Right cardiac atrium (tissue), 5 donors: ENCODE measurements around the gene RAB1A. TPM values are rescaled to one million over a fixed set of nuclear protein-coding genes. Genes with fewer than 3 reads are reported as not detected.
"Not testable (repeated sequence)": the region's sequence is repeated elsewhere in the genome, so short reads cannot be mapped to it uniquely, and the experiment has no call there.

Source experiments
- ATAC-seq, 2 donors: fragments of 200-7000 bp; cut with Tn5 transposase; one replicate each; pipeline versions ENCODE4 v1.8.0 to v1.9.1; 2020; ENCODE audit warnings: moderate library complexity in 2 of 2, mild to moderate bottlenecking in 1 of 2
- DNase-seq, 3 donors: peaks; one replicate each; pipeline ENCODE4 v3.0.0-alpha.2; 2020
- H3K27ac ChIP-seq: one replicate; pipeline ENCODE4 v1.5.1; 2013; ENCODE audit warnings: mild to moderate bottlenecking, low read length, control low read depth, moderate library complexity
- H3K27me3 ChIP-seq: one replicate; pipeline ENCODE4 v1.6.1; 2013; ENCODE audit not compliant: control insufficient read depth, insufficient read depth
- H3K4me1 ChIP-seq: one replicate; pipeline ENCODE4 v1.6.1; 2013; ENCODE audit warnings: low read length; ENCODE audit not compliant: control insufficient read depth, insufficient read depth
- H3K4me3 ChIP-seq: one replicate; pipeline ENCODE4 v1.5.1; 2013; ENCODE audit warnings: low read length, control low read depth
- H3K9me3 ChIP-seq: one replicate; pipeline ENCODE4 v1.6.1; 2013; ENCODE audit warnings: low read length; ENCODE audit not compliant: control insufficient read depth
- WGBS: extraction: QIAGEN DNeasy Blood & Tissue Kit; methylation state at CpG from one replicate; pipeline ENCODE4 v1.1.7; 2013; 5-methylcytosine and 5-hydroxymethylcytosine counted together
- intact Hi-C, 4 donors: fragments of 100-400 bp; cut with DNase I; formaldehyde crosslinking; loops; one replicate each; pipeline versions ENCODE4 v1.11.0 to v1.14.0; 2022 to 2023
- long read RNA-seq, 4 donors: library from polyadenylated mRNA; unstranded; transcript quantifications; one replicate each; pipeline ENCODE4 v2.0.0, GENCODE V29; 2020 to 2021
- polyA plus RNA-seq: library from polyadenylated mRNA; stranded (reverse); fragments of 200-250 nt; gene quantifications from one replicate; pipeline ENCODE4 v1.2.3, GENCODE V29; 2013
- total RNA-seq, 4 donors: library from RNA; stranded (reverse); fragmentation: NEBNext Ultra II Directional; extraction: Animal tissue kit (Norgen Biotek cat#: 25700); gene quantifications; one replicate each; pipeline ENCODE4 v1.2.1, GENCODE V29; 2021
- donor health status: healthy with polysubstance abuse.
- donor health status: DM: no; HTN: yes; CAD: no.
- donor health status: DM: no; HTN: no; CAD: no.
- donor health status: DM: no; HTN: yes; CAD: no; lungs with severe emphysema.
- donor health status: DM: yes; HTN: yes; CAD: no.

The RAB1A gene
- total RNA-seq (100 to 1,000 TPM; 118 to 157 (median 136) TPM), polyA plus RNA-seq (157 TPM)
- long read RNA-seq, donor 1, transcript RAB1A-203 (6 exons, 2,447 nt) = major isoform, 228 of 246 reads
- long read RNA-seq, donor 1, partial matches to known transcripts = 5 of 246 reads
- long read RNA-seq, donor 1, other reads (novel, unspliced or antisense) = 12 of 246 reads
- long read RNA-seq, donor 2, transcript RAB1A-203 (6 exons, 2,447 nt) = major isoform, 61 of 63 reads
- long read RNA-seq, donor 2, partial matches to known transcripts = 0 of 63 reads
- long read RNA-seq, donor 2, other reads (novel, unspliced or antisense) = 1 of 63 reads
- long read RNA-seq, donor 3, transcript RAB1A-203 (6 exons, 2,447 nt) = major isoform, 605 of 636 reads
- long read RNA-seq, donor 3, partial matches to known transcripts = 3 of 636 reads
- long read RNA-seq, donor 3, other reads (novel, unspliced or antisense) = 25 of 636 reads
- long read RNA-seq, donor 4, transcript RAB1A-203 (6 exons, 2,447 nt) = major isoform, 70 of 74 reads
- long read RNA-seq, donor 4, partial matches to known transcripts = 1 of 74 reads
- long read RNA-seq, donor 4, other reads (novel, unspliced or antisense) = 2 of 74 reads

DNA sequence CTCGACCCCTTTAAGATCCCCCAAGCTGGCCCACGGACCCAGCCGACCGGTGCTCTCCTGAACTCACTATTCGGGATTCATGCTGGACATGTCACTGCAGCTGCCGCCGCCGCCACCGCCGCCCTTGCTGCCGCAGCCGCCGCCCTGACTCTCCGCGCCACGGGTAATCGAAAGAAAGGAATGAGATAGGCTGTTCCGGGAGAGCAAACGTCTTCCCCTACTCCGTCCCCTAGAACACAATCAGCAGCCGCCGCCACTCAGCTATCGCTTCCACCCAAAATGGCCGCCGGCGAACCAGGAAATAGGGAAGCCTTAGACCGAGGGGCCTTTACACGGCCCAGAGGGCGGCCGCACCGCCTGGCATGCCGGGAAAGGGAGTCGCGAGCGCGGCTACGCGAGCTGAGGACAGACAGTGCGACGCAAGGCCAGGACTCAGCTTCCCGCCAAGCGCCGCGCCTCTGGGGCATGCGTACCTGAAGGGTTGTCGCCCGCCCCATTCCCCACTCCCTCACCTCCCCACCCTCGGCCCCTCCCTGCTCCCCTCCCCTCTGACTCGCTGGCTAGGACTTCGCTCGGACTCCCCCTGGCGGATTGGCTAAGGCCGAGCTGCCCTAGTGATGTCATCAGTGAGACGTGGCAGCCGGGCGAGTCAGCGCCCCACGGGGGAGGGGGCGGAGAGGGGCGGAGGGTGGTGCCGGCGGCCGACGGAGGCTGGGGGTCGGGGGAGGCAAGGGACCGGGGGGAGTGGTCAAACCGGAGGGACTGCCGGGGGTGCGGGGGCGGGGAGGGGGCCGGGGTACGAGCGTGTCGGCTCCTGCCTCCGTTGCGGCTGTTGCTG, at the start of gene RAB1A:
TSS of gene RAB1A (minus strand) at position 281 of the 838 bp plus-strand sequence. CDS start at position 90, 191 bp downstream.
- ATAC-seq (peak; percentile 97 to 98), DNase-seq (peak; percentile 100)
- WGBS = under 1% methylated on average over 76 of the region's 76 CpGs
- H3K4me1 ChIP-seq = peaks cover 2% of the 10 kb centered on the region
- H3K4me3 ChIP-seq = peak within 1 kb of the TSS; percentile 95
- intact Hi-C loops = loop anchor here in 1 of 4 donors (10.0 kb wide), 1 partner anchor 55 kb away; no protein-coding TSS in a partner anchor
- peak within 1 kb of the TSS; percentile 98 for H3K27ac ChIP-seq
- H3K27me3 ChIP-seq = no peaks in the 10 kb centered on the region
- no peaks in the 10 kb centered on the region for H3K9me3 ChIP-seq

DNA sequence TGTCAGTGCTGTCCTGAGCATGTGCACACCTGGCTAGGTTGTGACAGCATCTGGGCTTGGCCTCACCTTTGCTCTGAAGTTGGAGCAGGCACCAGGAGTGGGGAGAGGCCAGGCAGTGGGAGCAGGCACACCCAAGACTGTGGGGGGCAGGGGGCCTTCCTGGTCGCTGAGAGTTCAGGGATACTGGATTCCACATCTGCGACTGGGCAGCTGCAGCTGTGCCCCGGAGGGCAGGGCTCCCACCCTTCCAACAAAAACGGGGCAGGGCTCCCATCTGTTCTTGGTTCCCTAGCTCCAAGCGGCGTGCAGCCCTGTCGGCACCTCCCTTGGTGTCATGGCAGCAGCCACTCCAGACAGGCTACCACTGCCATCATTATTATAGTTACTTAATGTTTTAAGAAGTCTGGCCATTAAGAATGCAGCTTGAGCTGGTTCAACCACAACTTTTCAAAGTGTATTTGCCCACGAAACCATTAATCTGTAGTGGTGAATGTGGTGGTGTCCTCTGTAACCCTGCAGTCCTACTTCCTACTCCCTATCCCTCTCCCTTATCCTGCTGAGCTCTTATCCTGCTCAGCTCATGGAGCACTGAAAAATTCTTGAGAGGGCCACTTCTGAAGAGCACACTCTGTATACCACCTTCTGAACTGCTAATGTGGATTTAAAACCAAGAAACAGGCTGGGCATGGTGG, 48.0 kb upstream of the RAB1A start:
- Histone ChIP-seq H3K9me3 (no peaks in the 10 kb centered on the region), H3K27ac (no peak overlapping the region), H3K4me3 (no peak overlapping the region), H3K27me3 (no peaks in the 10 kb centered on the region), H3K4me1 (no peaks in the 10 kb centered on the region)
- DNase-seq = no peak
- peak in 1 of 2 donors; percentile 51 for ATAC-seq
- 77% methylated on average over 8 of the region's 8 CpGs for WGBS
- intact Hi-C loops = no loop called here

DNA sequence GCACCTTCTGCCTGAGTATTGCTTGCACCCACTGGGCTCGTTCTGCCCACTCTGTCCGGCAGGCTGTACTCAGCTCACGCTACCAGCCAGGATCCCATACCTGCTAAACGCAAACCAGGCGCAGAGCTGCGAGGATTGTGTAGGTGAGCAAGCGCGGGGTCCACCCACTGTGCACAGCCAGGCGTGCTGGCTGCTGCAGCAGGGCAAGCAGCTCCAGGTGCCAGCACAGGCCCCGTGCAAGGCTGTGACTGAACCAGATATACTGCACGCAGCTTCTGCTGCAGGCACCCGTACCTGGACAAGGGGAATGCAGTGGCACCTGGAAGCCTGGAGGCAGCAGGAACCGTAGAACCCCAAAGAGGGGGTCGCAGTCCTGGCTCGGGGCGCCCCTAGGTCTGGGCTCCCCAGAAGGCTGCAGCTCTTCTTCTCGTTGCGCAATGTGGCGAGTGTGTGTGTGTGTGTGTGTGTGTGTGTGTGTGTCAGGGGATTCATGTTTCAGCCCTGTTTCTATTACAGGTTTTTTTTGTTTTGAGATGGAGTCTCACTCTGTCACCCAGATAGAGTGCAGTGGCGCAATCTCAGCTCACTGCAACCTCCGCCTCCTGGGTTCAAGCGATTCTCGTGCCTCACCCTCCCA, 46.1 kb upstream of the RAB1A start:
- WGBS = 89% methylated on average over 23 of the region's 23 CpGs
- H3K27ac ChIP-seq = no peak overlapping the region
- no peak for DNase-seq
- H3K27me3 ChIP-seq = no peaks in the 10 kb centered on the region
- H3K4me1 ChIP-seq = no peaks in the 10 kb centered on the region
- H3K9me3 ChIP-seq = no peaks in the 10 kb centered on the region
- H3K4me3 ChIP-seq = no peak overlapping the region
- intact Hi-C loops = no loop called here
- no peak for ATAC-seq

DNA sequence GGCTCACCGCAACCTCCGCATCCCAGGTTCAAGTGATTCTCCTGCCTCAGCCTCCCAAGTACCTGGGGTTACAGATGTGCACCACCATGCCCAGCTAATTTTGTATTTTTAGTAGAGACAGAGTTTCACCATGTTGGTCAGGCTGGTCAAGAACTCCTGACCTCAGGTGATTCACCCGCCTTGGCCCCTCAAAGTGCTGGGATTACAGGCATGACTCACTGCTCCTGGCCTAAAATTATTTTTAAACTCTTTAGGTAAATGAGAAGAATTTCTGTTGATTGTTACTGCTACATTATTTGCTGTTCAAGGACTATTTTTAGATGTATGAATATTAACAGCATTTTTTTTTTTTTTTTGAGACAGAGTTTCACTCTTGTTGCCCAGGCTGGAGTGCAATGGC, 44.1 kb upstream of the RAB1A start:
- DNase-seq, H3K4me1 ChIP-seq, ATAC-seq, H3K27ac ChIP-seq, H3K9me3 ChIP-seq, H3K27me3 ChIP-seq, H3K4me3 ChIP-seq: not testable (repeated sequence)
- WGBS = 98% methylated on average over 3 of the region's 3 CpGs
- intact Hi-C loops = loop anchor here in 1 of 4 donors (5.0 kb wide), 1 partner anchor 107 kb away; no protein-coding TSS in a partner anchor

DNA sequence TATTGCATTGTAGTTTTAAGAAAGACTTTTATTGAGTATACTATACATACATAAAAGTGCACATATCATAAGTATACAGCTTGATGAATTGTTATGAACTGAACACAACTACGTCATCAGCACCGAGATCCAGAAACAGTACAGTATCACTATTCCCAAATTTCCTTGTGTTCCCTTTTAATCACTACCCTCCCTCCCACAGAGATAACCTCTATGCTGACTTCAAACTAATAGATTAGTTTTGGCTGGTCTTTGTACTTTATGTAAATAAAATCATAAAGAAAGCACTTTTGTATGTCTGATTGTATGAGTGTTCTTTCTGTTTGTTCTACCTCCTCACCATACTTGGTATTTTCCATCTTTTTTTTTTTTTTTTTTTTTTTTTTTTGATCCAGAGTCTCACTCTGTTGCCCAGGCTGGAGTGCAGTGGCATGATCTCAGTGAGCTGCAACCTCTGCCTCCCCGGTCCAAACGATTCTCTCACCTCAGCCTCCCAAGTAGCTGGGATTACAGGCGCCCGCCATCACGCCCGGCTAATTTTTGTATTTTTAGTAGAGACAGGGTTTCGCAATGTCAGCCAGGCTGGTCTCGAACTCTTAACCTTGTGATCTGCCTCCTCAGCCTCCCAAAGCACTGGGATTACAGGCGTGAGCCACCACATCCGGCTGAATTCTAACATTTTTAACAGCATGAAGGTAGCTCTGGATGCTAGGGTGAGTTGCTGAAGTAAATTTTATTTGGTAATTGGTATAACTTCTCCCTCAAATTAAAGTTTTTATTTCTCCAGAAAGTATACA, 43.3 kb upstream of the RAB1A start:
- no peaks in the 10 kb centered on the region for H3K27me3 ChIP-seq
- intact Hi-C loops = loop anchor here in 1 of 4 donors (5.0 kb wide), 1 partner anchor 106 kb away; no protein-coding TSS in a partner anchor
- no peak overlapping the region for H3K4me3 ChIP-seq
- ATAC-seq (no peak), DNase-seq (no peak)
- no peak overlapping the region for H3K27ac ChIP-seq
- 89% methylated on average over 12 of the region's 12 CpGs for WGBS
- H3K9me3 ChIP-seq = no peaks in the 10 kb centered on the region
- no peaks in the 10 kb centered on the region for H3K4me1 ChIP-seq

DNA sequence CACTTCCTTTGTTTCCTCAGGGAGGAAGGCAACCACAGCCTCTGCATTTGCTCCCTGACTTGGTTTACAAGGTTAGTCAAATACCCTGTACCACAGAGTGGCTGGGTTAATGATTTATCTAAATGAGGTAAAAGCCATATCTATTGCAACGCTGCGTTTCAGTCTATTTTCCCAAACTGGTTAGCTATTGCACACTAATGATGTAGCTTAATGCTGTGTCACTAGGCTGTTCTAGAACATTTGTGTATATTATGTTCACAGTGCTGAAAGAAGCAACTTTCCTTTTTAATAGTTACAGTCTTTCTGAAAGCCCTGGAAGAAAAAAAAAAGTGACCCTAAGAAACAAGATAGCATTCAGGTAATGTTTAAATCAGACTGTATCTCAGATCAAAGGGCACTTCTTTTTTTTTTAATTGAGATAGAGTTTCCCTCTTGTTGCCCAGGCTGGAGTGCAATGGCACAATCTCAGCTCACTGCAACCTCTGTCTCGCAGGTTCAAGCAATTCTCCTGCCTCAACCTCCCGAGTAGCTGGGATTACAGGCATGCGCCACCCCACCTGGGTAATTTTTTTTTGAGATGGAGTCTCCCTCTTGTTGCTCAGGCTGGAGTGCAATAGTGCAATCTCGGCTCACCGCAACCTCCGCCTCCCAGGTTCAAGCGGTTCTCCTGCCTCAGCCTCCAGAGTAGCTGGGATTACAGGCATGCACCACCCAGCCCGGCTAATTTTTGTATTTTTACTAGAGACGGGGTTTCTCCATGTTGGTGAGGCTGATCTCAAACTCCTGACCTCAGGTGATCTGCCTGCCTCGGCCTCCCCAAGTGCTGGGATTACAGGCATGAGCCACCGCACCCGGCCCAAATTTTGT, 40.9 kb upstream of the RAB1A start:
- 86% methylated on average over 14 of the region's 14 CpGs for WGBS
- H3K4me1 ChIP-seq, ATAC-seq, DNase-seq, H3K27ac ChIP-seq, H3K27me3 ChIP-seq, H3K4me3 ChIP-seq, H3K9me3 ChIP-seq: not testable (repeated sequence)
- intact Hi-C loops = loop anchor here in 1 of 4 donors (5.0 kb wide), 1 partner anchor 104 kb away; no protein-coding TSS in a partner anchor

DNA sequence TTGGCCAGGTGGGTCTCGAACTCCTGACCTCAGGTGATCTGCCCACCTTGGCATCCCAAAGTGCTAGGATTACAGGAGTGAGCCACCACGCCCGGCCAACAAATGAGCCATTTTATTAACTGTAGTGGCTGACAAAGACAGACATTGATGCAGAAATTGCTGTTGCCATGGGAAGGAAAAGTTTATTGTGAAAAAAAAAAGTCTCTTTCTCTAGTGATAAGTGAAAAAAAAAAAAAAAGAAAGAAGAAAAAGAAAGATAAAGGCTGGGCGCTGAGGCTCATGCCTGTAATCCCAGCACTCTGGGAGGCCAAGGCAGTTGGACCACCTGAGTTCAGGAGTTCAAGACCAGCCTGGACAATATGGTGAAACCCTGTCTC, 39.8 kb upstream of the RAB1A start:
- no peak for ATAC-seq
- DNase-seq = no peak
- intact Hi-C loops = loop anchor here in 2 of 4 donors (5.0 to 10.0 kb wide), 2 partner anchors 102 to 105 kb away; no protein-coding TSS in a partner anchor
- Histone ChIP-seq H3K9me3 (no peaks in the 10 kb centered on the region), H3K27me3 (no peaks in the 10 kb centered on the region), H3K27ac (no peak overlapping the region), H3K4me1 (peaks cover under 1% of the 10 kb centered on the region), H3K4me3 (no peak overlapping the region)
- 82% methylated on average over 4 of the region's 4 CpGs for WGBS

DNA sequence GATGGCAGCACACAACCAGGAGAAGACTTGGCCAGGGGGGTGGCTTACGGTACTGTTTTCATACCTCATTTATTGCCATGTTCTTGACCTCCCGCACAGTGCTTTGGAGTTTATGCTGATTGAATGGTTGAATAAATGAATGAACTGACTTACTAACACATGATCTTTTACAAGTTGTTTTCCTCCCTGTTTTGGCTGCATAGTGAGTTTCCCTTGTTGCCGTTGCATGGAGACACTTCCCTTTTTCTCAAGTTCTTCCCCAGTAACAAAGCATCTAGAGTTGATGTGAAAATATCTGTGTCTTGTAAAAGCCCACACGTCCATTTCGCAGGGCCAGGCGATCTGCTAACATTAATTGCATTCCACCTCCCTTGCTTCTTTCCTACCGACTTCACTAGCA, 35.7 kb upstream of the RAB1A start:
- Histone ChIP-seq H3K9me3 (no peaks in the 10 kb centered on the region), H3K27me3 (no peaks in the 10 kb centered on the region), H3K27ac (no peak overlapping the region), H3K4me3 (no peak overlapping the region), H3K4me1 (peaks cover 5% of the 10 kb centered on the region)
- intact Hi-C loops = loop anchor here in 1 of 4 donors (10.0 kb wide), 1 partner anchor 101 kb away; no protein-coding TSS in a partner anchor
- no peak for DNase-seq
- WGBS = 76% methylated on average over 7 of the region's 7 CpGs
- no peak for ATAC-seq

DNA sequence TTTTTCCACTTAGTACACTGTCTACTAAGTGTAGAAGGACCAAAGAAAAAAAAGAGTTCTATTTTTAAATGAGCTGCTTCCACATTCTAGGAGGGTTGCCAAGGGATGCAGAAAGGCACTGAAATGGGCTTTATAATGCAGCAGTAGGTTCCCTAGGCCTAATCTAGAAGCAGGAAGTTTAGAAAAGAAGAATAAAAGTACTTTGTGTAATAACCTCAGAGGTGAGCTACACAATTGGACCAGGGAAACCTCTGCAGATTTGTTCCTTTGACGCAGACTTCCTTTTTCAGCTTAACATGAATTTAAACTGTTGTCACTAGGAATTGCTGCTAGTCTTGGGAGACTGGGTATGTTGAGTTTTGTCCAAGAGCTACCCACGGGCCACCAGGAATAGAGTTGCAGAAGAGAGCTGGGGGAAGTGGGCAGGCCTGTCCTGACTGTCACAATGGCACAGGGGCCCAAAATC, 34.6 kb upstream of the RAB1A start:
- ATAC-seq = peak; percentile 69 to 82
- DNase-seq = no peak
- H3K4me1 ChIP-seq = peaks cover 5% of the 10 kb centered on the region
- H3K9me3 ChIP-seq = no peaks in the 10 kb centered on the region
- 41% methylated on average over 2 of the region's 2 CpGs for WGBS
- H3K27me3 ChIP-seq = no peaks in the 10 kb centered on the region
- intact Hi-C loops = loop anchor here in 1 of 4 donors (10.0 kb wide), 1 partner anchor 100 kb away; no protein-coding TSS in a partner anchor
- H3K27ac ChIP-seq = peak overlapping the region; percentile 62
- no peak overlapping the region for H3K4me3 ChIP-seq
